Tongue (tissue), 2 donors: ENCODE data around the gene SULT6B1. TPM values are rescaled to one million over a fixed set of nuclear protein-coding genes. Genes with fewer than 3 reads are reported as not detected.
"Not testable (repeated sequence)": the region's sequence is repeated elsewhere in the genome, so short reads cannot be mapped to it uniquely, and the experiment has no call there.

Source experiments
- DNase-seq: peaks from one replicate; pipeline ENCODE4 v3.0.0-alpha.2; 2015
- total RNA-seq: library from RNA; depleted of rRNA; stranded (reverse); fragments of >200 nt; gene quantifications from one replicate; pipeline ENCODE4 v1.2.3, GENCODE V29; 2014

Gene SULT6B1
- total RNA-seq, 1 donor from 2014 or later, result not detected

- DNase-seq, result not testable (repeated sequence)
These were observed 7.4 kb upstream of the SULT6B1 start for GRCh38 chr2:37195862-37196319.

- no peak for DNase-seq
These were observed 4.1 kb upstream of the SULT6B1 start for GRCh38 chr2:37192551-37192950.

- no peak for DNase-seq
These were observed 3.3 kb upstream of the SULT6B1 start for GRCh38 chr2:37191747-37192146.

GRCh38 chr2:37191253-37191652 lies 2.8 kb upstream of the SULT6B1 start:
- no peak for DNase-seq

GRCh38 chr2:37190290-37190689 lies 1.8 kb upstream of the SULT6B1 start:
- no peak for DNase-seq

GRCh38 chr2:37189452-37190153 lies 1.1 kb upstream of the SULT6B1 start:
- DNase-seq, result no peak

GRCh38 chr2:37181726-37182684 lies 6.5 kb downstream of the SULT6B1 start:
- no peak for DNase-seq

- no peak for DNase-seq
These were observed 7.8 kb downstream of the SULT6B1 start for GRCh38 chr2:37180640-37181039.

GRCh38 chr2:37180006-37180639 lies 8.3 kb downstream of the SULT6B1 start:
- no peak for DNase-seq

- DNase-seq, result no peak
These were observed 14.7 kb downstream of the SULT6B1 start for GRCh38 chr2:37173741-37174140.

GRCh38 chr2:37171624-37171950 lies 16.9 kb downstream of the SULT6B1 start:
- DNase-seq, result no peak

- DNase-seq, result peak; percentile 33
These were observed 20.1 kb downstream of the SULT6B1 start for GRCh38 chr2:37168217-37168981.

GRCh38 chr2:37167636-37168180 lies 20.8 kb downstream of the SULT6B1 start:
- DNase-seq, result no peak

GRCh38 chr2:37164757-37165156 lies 23.7 kb downstream of the SULT6B1 start:
- DNase-seq, result no peak

GRCh38 chr2:37156857-37157714 lies 31.4 kb downstream of the SULT6B1 start, which contains the start of gene EIF2AK2:
Gene EIF2AK2 (minus strand): TSS chr2:37156980. CDS start chr2:37147806, 9,174 bp downstream.
- peak; percentile 94 for DNase-seq

- DNase-seq, result peak; percentile 75
These were observed 32.2 kb downstream of the SULT6B1 start for GRCh38 chr2:37156071-37156856.

- DNase-seq, result no peak
These were observed 33.7 kb downstream of the SULT6B1 start for GRCh38 chr2:37154785-37155184.

- no peak for DNase-seq
These were observed 35.2 kb downstream of the SULT6B1 start for GRCh38 chr2:37153224-37153623.

GRCh38 chr2:37149626-37150322 lies 38.7 kb downstream of the SULT6B1 start:
- DNase-seq, result no peak
